ENCODE measurements around the gene ABCG2.

- TF ChIP-seq CTCF (conservative IDR thresholded peaks at IDR 0.05; ENCODE audit: low read depth, low read length) (no peak), EZH2 (IDR thresholded peaks at IDR 0.05; ENCODE audit: borderline replicate concordance, low read depth, low read length, poor library complexity, severe bottlenecking) (no peak)
These were observed 79.9 kb downstream of the ABCG2 start for GRCh38 chr4:88078579-88078978.
